IMR-90 (cell line): ENCODE measurements around the gene NAPA. TPM values are rescaled to one million over a fixed set of nuclear protein-coding genes. Genes with fewer than 3 reads are reported as not detected.

ENCODE experiments used
- ATAC-seq: fragments of 200-7000 bp; cut with Tn5 transposase; 2 replicates; pipeline ENCODE4 v1.9.1; 2020; ENCODE audit warnings: low read depth, mild to moderate bottlenecking, moderate library complexity
- BruUV-seq: library from RNA; stranded (reverse); fragments of 400-500 nt; replicated peaks from 2 replicates; lab custom pipeline; 2021; lab: Mats Ljungman, UMichigan
- CTCF ChIA-PET: fragments of 300-600 bp; formaldehyde crosslinking; extraction: SDS; loops from one replicate; lab custom pipeline; 2021; ENCODE audit warnings: antibody characterized with exemption; lab: Yijun Ruan, JAX
- POLR2A ChIA-PET: fragments of 300-600 bp; sonication (Branson Sonifier 250); formaldehyde crosslinking; loops from one replicate; lab custom pipeline; 2022; ENCODE audit warnings: antibody characterized with exemption; ENCODE audit not compliant: unreplicated experiment; lab: Charles Lee
- DNase-seq: peaks from one replicate; pipeline ENCODE4 v3.0.0; 2013
- H2AFZ ChIP-seq: replicated peaks from 2 replicates; pipeline ENCODE3; 2013; ENCODE audit warnings: low read length, mild to moderate bottlenecking; ENCODE audit not compliant: poor library complexity
- H2AK5ac ChIP-seq: 2 replicates; pipeline ENCODE4 v1.6.1; 2013; ENCODE audit warnings: low read depth, low read length, inconsistent platforms
- H2AK9ac ChIP-seq: replicated peaks from 2 replicates; pipeline ENCODE3; 2013; ENCODE audit warnings: mild to moderate bottlenecking, low read depth, low read length, moderate library complexity; ENCODE audit not compliant: poor library complexity
- H2BK120ac ChIP-seq: 2 replicates; pipeline ENCODE4 v1.6.1; 2013; ENCODE audit warnings: low read depth, low read length, inconsistent platforms
- H2BK15ac ChIP-seq: 3 replicates; pipeline ENCODE4 v1.6.1; 2013; ENCODE audit warnings: low read depth, low read length, inconsistent platforms
- H2BK20ac ChIP-seq: 2 replicates; pipeline ENCODE4 v1.6.1; 2013; ENCODE audit warnings: low read depth, mild to moderate bottlenecking, inconsistent platforms, low read length, moderate library complexity
- H2BK5ac ChIP-seq: 2 replicates; pipeline ENCODE4 v1.6.1; 2013; ENCODE audit warnings: mild to moderate bottlenecking, low read depth, low read length, inconsistent platforms; ENCODE audit not compliant: poor library complexity, severe bottlenecking
- H3K14ac ChIP-seq: replicated peaks from 2 replicates; pipeline ENCODE4 v1.6.1; 2013; ENCODE audit warnings: low read depth, low read length, inconsistent platforms
- H3K18ac ChIP-seq: 2 replicates; pipeline ENCODE4 v1.6.1; 2013; ENCODE audit warnings: low read depth, low read length, control low read depth
- H3K23ac ChIP-seq: 2 replicates; pipeline ENCODE4 v1.6.1; 2013; ENCODE audit warnings: low read depth, low read length, inconsistent platforms
- H3K27ac ChIP-seq: 2 replicates; pipeline ENCODE4 v1.5.1; 2013; ENCODE audit warnings: mild to moderate bottlenecking, control low read depth, low read length; ENCODE audit not compliant: insufficient read depth
- H3K27me3 ChIP-seq: 2 replicates; pipeline ENCODE4 v1.6.1; 2013; ENCODE audit warnings: low read length; ENCODE audit not compliant: control insufficient read depth, insufficient read depth
- H3K36me3 ChIP-seq: 2 replicates; pipeline ENCODE4 v1.6.1; 2013; ENCODE audit warnings: low read length, mixed read lengths; ENCODE audit not compliant: control insufficient read depth, insufficient read depth
- H3K4ac ChIP-seq: 2 replicates; pipeline ENCODE4 v1.6.1; 2013; ENCODE audit warnings: low read depth, low read length, inconsistent platforms
- H3K4me1 ChIP-seq: 2 replicates; pipeline ENCODE4 v1.6.1; 2013; ENCODE audit warnings: low read length, mixed read lengths; ENCODE audit not compliant: control insufficient read depth, insufficient read depth
- H3K4me2 ChIP-seq: 2 replicates; pipeline ENCODE4 v1.6.1; 2013; ENCODE audit warnings: low read depth, mild to moderate bottlenecking, control low read depth, low read length, moderate library complexity
- H3K4me3 ChIP-seq: 2 replicates; pipeline ENCODE4 v1.5.1; 2013; ENCODE audit warnings: low read depth, mild to moderate bottlenecking, control low read depth, low read length, moderate library complexity; ENCODE audit not compliant: insufficient read depth
- H3K56ac ChIP-seq: 2 replicates; pipeline ENCODE4 v1.6.1; 2013; ENCODE audit warnings: low read length, inconsistent platforms; ENCODE audit not compliant: insufficient read depth; ENCODE audit errors: extremely low read depth
- H3K79me1 ChIP-seq, 2 experiments: 2 replicates each; pipeline ENCODE4 v1.6.1; 2013; ENCODE audit warnings: low read length in 2 of 2, inconsistent platforms in 1 of 2, low read depth in 1 of 2
- H3K9ac ChIP-seq: 2 replicates; pipeline ENCODE4 v1.6.1; 2013; ENCODE audit warnings: low read depth, low read length, control low read depth
- H3K9me1 ChIP-seq: 2 replicates; pipeline ENCODE4 v1.6.1; 2013; ENCODE audit warnings: low read length, inconsistent platforms; ENCODE audit not compliant: insufficient read depth
- H3K9me3 ChIP-seq: 2 replicates; pipeline ENCODE4 v1.6.1; 2013; ENCODE audit warnings: low read length; ENCODE audit not compliant: control insufficient read depth, insufficient read depth
- H4K20me1 ChIP-seq: 2 replicates; pipeline ENCODE4 v1.6.1; 2013; ENCODE audit warnings: low read length, inconsistent platforms; ENCODE audit not compliant: insufficient read depth
- H4K5ac ChIP-seq: 2 replicates; pipeline ENCODE4 v1.6.1; 2013; ENCODE audit warnings: mild to moderate bottlenecking, low read depth, low read length, control low read depth
- H4K8ac ChIP-seq, 2 experiments: 2 replicates each; pipeline ENCODE4 v1.6.1; 2013; ENCODE audit warnings: low read depth in 2 of 2, low read length in 2 of 2, control low read depth in 1 of 2, inconsistent platforms in 1 of 2
- H4K91ac ChIP-seq: 2 replicates; pipeline ENCODE4 v1.6.1; 2013; ENCODE audit warnings: low read depth, low read length, inconsistent platforms; ENCODE audit not compliant: insufficient read depth
- BHLHE40 ChIP-seq: fragments of 150-350 bp; IDR thresholded peaks from 2 replicates; pipeline ENCODE4 v1.6.1; 2016; ENCODE audit warnings: mild to moderate bottlenecking, low read depth, low read length
- CEBPB ChIP-seq: IDR thresholded peaks from 2 replicates; pipeline ENCODE4 v1.6.1; 2012; ENCODE audit warnings: low read depth, low read length, improper control_type of control experiment
- CHD1 ChIP-seq: IDR thresholded peaks from 2 replicates; pipeline ENCODE4 v1.6.1; 2012; ENCODE audit warnings: low read depth, low read length, improper control_type of control experiment
- RFX5 ChIP-seq: IDR thresholded peaks from 2 replicates; pipeline ENCODE4 v1.8.0; 2012; ENCODE audit warnings: low read depth, mild to moderate bottlenecking, low read length, moderate library complexity
- SMC3 ChIP-seq: fragments of 150-350 bp; IDR thresholded peaks from 2 replicates; pipeline ENCODE4 v1.6.1; 2016; ENCODE audit warnings: low read depth, mild to moderate bottlenecking, antibody characterized with exemption, low read length, moderate library complexity
- WGBS, 2 experiments: methylation state at CpG; one replicate each; pipeline versions ENCODE4 v1.1.5 to v1.1.7; 2013; ENCODE audit warnings: missing lambda C conversion rate in 2 of 2; ENCODE audit not compliant: insufficient read length in 1 of 2; ENCODE audit errors: extremely low coverage in 2 of 2; 5-methylcytosine and 5-hydroxymethylcytosine counted together
- dilution Hi-C: fragments of 300-500 bp; cut with HindIII; formaldehyde crosslinking; loops from one replicate; pipeline ENCODE4 v1.14.3; 2018; ENCODE audit warnings: low sequenced_read_pairs; ENCODE audit not compliant: unreplicated experiment
- in situ Hi-C: fragments of 300-500 bp; cut with MboI; formaldehyde crosslinking; loops from 3 replicates; pipeline ENCODE4 v1.14.3; 2019; ENCODE audit warnings: low sequenced_read_pairs, inconsistent platforms, mixed read lengths
- intact Hi-C: fragments of 100-400 bp; cut with micrococcal nuclease; formaldehyde crosslinking; loops from 2 replicates; pipeline ENCODE4 v1.10.0; 2022
- polyA plus RNA-seq, 3 experiments: library from polyadenylated mRNA; depleted of rRNA; stranded (reverse); fragments of >200 nt; gene quantifications; 2 replicates each; pipeline ENCODE4 v1.2.3, GENCODE V29; 2012; ENCODE audit warnings: low replicate concordance in 1 of 3
- total RNA-seq: library from RNA; depleted of rRNA; stranded (reverse); fragments of >200 nt; gene quantifications from 2 replicates; pipeline ENCODE4 v1.2.3, GENCODE V29; 2012
- TF ChIP-seq, protein P1 (sequence below): fragments of 150-350 bp; IDR thresholded peaks from 2 replicates; pipeline ENCODE4 v1.6.1; 2017; ENCODE audit warnings: mild to moderate bottlenecking, antibody characterized with exemption, low read length, low read depth
- TF ChIP-seq, protein P2 (sequence below): fragments of 150-350 bp; IDR thresholded peaks from 2 replicates; pipeline ENCODE4 v1.6.1; 2016; ENCODE audit warnings: low read depth, mild to moderate bottlenecking, low read length, moderate library complexity, borderline replicate concordance

The NAPA gene
- total and polyA plus RNA-seq, 2 of the 4 experiments (the other 2 are of a cell fraction), result 76.4 to 126 TPM

DNA sequence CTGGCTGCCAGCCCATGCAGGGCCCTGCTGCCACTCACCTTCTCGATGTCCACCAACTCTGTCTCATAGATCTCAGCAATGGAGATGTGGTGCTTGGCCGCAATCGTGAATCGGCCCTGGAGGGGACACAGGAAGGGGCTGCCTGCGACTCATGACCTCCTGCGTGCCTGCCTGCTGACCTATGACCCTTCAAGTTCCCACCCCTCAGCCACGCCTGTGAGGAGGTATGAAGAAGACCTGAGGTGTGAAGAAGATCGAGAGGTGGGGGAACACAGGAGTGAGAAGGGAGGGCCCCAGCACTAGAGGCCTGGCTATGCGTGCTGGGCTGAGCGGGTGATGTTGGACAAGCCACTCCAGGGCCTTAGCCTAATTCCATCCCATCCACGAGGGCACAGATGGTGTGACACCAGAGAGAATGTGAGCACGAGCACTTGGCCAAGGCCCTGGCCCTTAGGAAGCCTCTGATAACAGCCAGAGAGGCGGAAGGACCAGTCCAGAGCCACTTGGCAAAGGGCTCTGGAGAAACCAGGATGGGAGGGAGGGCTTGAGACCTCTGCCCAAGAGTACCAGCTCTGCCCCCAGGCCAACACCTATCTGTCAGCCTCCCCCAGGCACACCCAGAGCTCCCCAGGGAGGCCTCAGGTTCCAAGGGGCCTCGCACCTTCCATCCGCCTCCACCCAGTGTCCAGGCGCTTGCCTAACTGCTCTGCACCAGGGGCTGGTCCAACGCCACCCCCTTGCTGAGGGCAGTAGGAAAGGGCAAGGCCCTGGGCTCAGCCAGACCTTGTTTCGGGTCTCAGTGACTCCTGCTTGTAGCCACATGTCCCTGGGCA, 21.3 kb downstream of the NAPA start:
- Histone ChIP-seq H3K4me1 (no peaks in the 10 kb centered on the region), H4K20me1 (peaks cover 15% of the 10 kb centered on the region), H2AFZ (no peak overlapping the region), H4K5ac (no peak overlapping the region), H2BK15ac (no peak overlapping the region), H4K8ac (no peak overlapping the region), H2BK20ac (no peak overlapping the region), H3K56ac (no peak overlapping the region), H3K18ac (no peak overlapping the region), H3K4me2 (no peak overlapping the region), H3K9me3 (no peaks in the 10 kb centered on the region), H2AK5ac (no peak overlapping the region), H3K14ac (no peak overlapping the region), H3K9me1 (peaks cover 8% of the 10 kb centered on the region; the same call in 1 of the 2 replicates), H2BK5ac (no peak overlapping the region), H3K4ac (no peak overlapping the region), H3K9ac (no peak overlapping the region), H3K27ac (no peak overlapping the region), H3K23ac (no peak overlapping the region), H2AK9ac (no peak overlapping the region), H2BK120ac (no peak overlapping the region), H4K91ac (no peak overlapping the region), H3K27me3 (no peaks in the 10 kb centered on the region), H3K4me3 (no peak overlapping the region), H3K79me1 (peaks cover 0 to 9% of the 10 kb centered on the region in 2 experiments; a peak in 2 of 4 replicates), H3K36me3 (peaks cover 58% of the 10 kb centered on the region)
- intact Hi-C loops, result no loop called here
- DNase-seq (no peak), ATAC-seq (no peak)
- 95% methylated on average over 4 of the region's 18 CpGs; no CpG with 5 or more reads in 1 of the 2 experiments for WGBS, 2 experiments
- BruUV-seq, result no TSS peak
- POLR2A ChIA-PET, result no interaction called here
- dilution Hi-C loops, result no loop called here
- in situ Hi-C loops, result no loop called here
- TF ChIP-seq, protein P1, sequence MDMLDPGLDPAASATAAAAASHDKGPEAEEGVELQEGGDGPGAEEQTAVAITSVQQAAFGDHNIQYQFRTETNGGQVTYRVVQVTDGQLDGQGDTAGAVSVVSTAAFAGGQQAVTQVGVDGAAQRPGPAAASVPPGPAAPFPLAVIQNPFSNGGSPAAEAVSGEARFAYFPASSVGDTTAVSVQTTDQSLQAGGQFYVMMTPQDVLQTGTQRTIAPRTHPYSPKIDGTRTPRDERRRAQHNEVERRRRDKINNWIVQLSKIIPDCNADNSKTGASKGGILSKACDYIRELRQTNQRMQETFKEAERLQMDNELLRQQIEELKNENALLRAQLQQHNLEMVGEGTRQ, result no peak
- no peak for TF ChIP-seq CHD1
- TF ChIP-seq RFX5, result no peak
- no peak for TF ChIP-seq CEBPB
- no peak for TF ChIP-seq BHLHE40
- TF ChIP-seq, protein P2, sequence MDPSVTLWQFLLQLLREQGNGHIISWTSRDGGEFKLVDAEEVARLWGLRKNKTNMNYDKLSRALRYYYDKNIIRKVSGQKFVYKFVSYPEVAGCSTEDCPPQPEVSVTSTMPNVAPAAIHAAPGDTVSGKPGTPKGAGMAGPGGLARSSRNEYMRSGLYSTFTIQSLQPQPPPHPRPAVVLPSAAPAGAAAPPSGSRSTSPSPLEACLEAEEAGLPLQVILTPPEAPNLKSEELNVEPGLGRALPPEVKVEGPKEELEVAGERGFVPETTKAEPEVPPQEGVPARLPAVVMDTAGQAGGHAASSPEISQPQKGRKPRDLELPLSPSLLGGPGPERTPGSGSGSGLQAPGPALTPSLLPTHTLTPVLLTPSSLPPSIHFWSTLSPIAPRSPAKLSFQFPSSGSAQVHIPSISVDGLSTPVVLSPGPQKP, result no peak
- no peak for TF ChIP-seq SMC3
- CTCF ChIA-PET, result no interaction called here
